ENCODE data around the gene PLET1. TPM values are rescaled to one million over a fixed set of nuclear protein-coding genes. Genes with fewer than 3 reads are reported as not detected.
A peak's percentile ranks its signal among the peaks of the same experiment; 100 is the strongest.

The PLET1 gene
- total and polyA plus RNA-seq, 2 experiments from 2014 or later = not detected

DNA sequence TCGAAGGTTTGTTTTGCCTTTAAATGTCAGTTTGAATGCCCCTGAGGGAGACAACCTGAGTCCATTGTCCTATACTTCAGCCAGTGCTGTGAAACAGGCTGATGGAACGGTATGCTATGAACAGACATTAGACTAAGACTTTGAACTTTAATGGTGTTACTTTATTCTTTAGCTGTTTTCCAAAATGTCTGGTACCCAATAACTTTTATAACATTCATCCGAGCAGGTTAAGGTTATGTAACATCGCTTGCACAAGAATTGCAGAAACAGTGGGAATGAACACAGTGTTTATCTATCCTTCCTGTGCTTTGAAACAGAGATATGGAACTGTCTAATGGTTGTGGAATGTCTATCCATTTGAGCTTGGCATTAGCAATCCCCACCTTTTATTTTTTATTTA, 46.9 kb downstream of the PLET1 start:
- Histone ChIP-seq H3K36me3 (peaks cover 28% of the 10 kb centered on the region), H3K4me3 (no peak overlapping the region), H3K9me3 (ENCODE audit: low read depth) (no peaks in the 10 kb centered on the region), H3K4me1 (ENCODE audit: low read depth) (no peaks in the 10 kb centered on the region), H3K27ac (no peak overlapping the region), H3K27me3 (no peaks in the 10 kb centered on the region)
- no peak for TF ChIP-seq CTCF (IDR thresholded peaks at IDR 0.05; ENCODE audit: low read depth, low read length)
- peak in 1 of 2 donors; percentile 55 for DNase-seq (ENCODE audit: low read depth in 1 of 2, low spot score in 1 of 2)

DNA sequence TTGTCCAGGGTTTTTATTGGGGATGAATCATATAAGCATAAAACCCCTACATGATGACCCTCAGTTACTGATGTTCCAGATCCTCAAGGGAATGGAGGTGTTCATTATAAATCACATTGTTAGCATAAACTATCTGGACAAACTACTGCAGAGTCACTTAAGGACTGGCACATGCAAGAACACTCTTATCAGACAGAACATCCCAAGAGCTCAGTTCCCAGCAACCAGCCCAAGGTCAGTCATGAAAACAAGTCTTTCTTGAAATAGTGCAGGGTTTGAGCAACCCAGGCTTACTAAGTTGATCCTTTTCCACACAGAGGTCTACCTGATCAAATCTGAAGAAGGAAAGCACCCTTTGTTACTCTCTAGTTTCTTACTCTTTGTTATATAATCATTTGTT, 48.0 kb downstream of the PLET1 start:
- H3K4me3 ChIP-seq = no peak overlapping the region
- no peak for TF ChIP-seq CTCF (IDR thresholded peaks at IDR 0.05; ENCODE audit: low read depth, low read length)
- H3K4me1 ChIP-seq (ENCODE audit: low read depth) = no peaks in the 10 kb centered on the region
- H3K27ac ChIP-seq = peak overlapping the region; percentile 12
- no peaks in the 10 kb centered on the region for H3K27me3 ChIP-seq
- H3K36me3 ChIP-seq = peaks cover 17% of the 10 kb centered on the region
- DNase-seq (ENCODE audit: low read depth in 1 of 2, low spot score in 1 of 2) = no peak
- no peaks in the 10 kb centered on the region for H3K9me3 ChIP-seq (ENCODE audit: low read depth)

DNA sequence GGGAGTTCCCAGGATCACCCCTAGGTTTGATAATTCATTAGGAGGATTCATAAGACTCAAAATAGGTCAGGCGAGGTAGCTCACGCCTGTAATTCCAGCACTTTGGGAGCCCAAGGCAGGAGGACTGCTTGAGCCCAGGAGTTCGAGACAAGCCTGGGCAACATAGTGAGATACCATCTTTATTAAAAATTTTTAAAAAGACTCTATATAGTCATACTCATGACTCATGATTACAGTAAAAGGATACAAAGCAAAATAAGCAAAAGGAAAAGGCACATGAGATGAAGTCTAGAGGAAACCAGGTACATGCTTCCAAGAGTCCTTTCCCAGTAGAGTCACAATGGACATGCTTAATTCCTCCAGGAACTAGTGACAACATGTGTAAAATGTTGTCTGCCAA, 48.4 kb downstream of the PLET1 start:
- Histone ChIP-seq H3K4me1 (ENCODE audit: low read depth) (no peaks in the 10 kb centered on the region), H3K27ac (peak overlapping the region; percentile 12), H3K27me3 (no peaks in the 10 kb centered on the region), H3K4me3 (no peak overlapping the region), H3K9me3 (ENCODE audit: low read depth) (no peaks in the 10 kb centered on the region), H3K36me3 (peaks cover 15% of the 10 kb centered on the region)
- TF ChIP-seq CTCF (IDR thresholded peaks at IDR 0.05; ENCODE audit: low read depth, low read length) = no peak
- no peak for DNase-seq (ENCODE audit: low read depth in 1 of 2, low spot score in 1 of 2)

DNA sequence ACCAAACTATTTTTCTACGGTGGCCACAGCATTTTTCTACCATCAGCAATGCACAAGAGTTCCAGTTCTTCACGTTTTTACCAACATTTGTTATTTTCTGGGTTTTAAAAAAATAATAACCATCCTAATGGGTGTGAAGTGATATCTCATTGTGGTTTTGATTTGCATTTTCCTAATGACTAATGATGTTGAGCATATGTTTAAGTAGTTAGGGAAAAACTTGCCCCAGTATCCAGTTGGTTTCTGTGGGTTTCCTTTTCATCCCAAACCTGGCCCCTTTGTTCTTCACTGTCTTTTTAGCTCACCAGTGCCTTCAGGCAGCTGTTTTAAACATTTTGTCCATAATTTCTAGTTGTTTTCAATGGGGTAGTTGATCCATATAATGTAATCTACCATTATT, 49.1 kb downstream of the PLET1 start:
- TF ChIP-seq CTCF (IDR thresholded peaks at IDR 0.05; ENCODE audit: low read depth, low read length) = no peak
- Histone ChIP-seq H3K4me1 (ENCODE audit: low read depth) (no peaks in the 10 kb centered on the region), H3K36me3 (peaks cover 14% of the 10 kb centered on the region), H3K27ac (no peak overlapping the region), H3K9me3 (ENCODE audit: low read depth) (no peaks in the 10 kb centered on the region), H3K27me3 (no peaks in the 10 kb centered on the region), H3K4me3 (no peak overlapping the region)
- no peak for DNase-seq (ENCODE audit: low read depth in 1 of 2, low spot score in 1 of 2)

DNA sequence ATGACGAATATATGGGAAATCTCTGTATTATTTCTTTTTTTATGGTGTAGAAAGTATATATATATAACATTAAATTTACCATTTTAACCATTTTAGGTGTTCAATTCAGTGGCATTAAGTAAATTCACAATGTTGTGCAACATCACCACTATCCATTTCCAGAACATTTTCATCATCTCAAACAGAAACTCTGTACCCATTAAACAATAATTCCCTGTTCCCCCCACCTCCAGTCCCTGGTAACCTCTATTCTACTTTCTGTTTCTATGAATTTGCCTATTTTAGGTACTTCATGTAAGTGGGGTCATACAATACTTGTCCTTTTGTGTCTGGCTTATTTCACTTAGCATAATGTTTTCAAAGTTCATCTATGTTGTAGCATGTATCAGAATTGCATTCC, 49.8 kb downstream of the PLET1 start:
- H3K27ac ChIP-seq = no peak overlapping the region
- H3K27me3 ChIP-seq = no peaks in the 10 kb centered on the region
- no peak for DNase-seq (ENCODE audit: low read depth in 1 of 2, low spot score in 1 of 2)
- H3K4me1 ChIP-seq (ENCODE audit: low read depth) = no peaks in the 10 kb centered on the region
- H3K4me3 ChIP-seq = no peak overlapping the region
- TF ChIP-seq CTCF (IDR thresholded peaks at IDR 0.05; ENCODE audit: low read depth, low read length) = no peak
- no peaks in the 10 kb centered on the region for H3K9me3 ChIP-seq (ENCODE audit: low read depth)
- H3K36me3 ChIP-seq = peaks cover 8% of the 10 kb centered on the region

GRCh38 chr11:112206071-112206470, 54.6 kb downstream of the PLET1 start:
- no peak for TF ChIP-seq CTCF (IDR thresholded peaks at IDR 0.05; ENCODE audit: low read depth, low read length)
- no peaks in the 10 kb centered on the region for H3K27me3 ChIP-seq
- no peak for DNase-seq (ENCODE audit: low read depth in 1 of 2, low spot score in 1 of 2)
- no peaks in the 10 kb centered on the region for H3K4me1 ChIP-seq (ENCODE audit: low read depth)
- H3K27ac ChIP-seq = no peak overlapping the region
- no peaks in the 10 kb centered on the region for H3K9me3 ChIP-seq (ENCODE audit: low read depth)
- H3K4me3 ChIP-seq = no peak overlapping the region
- peaks cover 32% of the 10 kb centered on the region for H3K36me3 ChIP-seq

Measured in cardiac muscle cell (in vitro differentiated cells and primary cell).